AG09319 (cell line): ENCODE results near the gene PCDH19.

Experiments
- DNase-seq: peaks from one replicate; pipeline ENCODE4 v3.0.0-alpha.2; 2010; ENCODE audit warnings: low read depth; ENCODE audit errors: extremely low read depth
- TF ChIP-seq, protein P1 (sequence below): IDR thresholded peaks from 2 replicates; pipeline ENCODE4 v1.5.1; 2011; ENCODE audit warnings: low read depth, mild to moderate bottlenecking, inconsistent platforms, low read length, moderate library complexity

Gene PCDH19

DNA sequence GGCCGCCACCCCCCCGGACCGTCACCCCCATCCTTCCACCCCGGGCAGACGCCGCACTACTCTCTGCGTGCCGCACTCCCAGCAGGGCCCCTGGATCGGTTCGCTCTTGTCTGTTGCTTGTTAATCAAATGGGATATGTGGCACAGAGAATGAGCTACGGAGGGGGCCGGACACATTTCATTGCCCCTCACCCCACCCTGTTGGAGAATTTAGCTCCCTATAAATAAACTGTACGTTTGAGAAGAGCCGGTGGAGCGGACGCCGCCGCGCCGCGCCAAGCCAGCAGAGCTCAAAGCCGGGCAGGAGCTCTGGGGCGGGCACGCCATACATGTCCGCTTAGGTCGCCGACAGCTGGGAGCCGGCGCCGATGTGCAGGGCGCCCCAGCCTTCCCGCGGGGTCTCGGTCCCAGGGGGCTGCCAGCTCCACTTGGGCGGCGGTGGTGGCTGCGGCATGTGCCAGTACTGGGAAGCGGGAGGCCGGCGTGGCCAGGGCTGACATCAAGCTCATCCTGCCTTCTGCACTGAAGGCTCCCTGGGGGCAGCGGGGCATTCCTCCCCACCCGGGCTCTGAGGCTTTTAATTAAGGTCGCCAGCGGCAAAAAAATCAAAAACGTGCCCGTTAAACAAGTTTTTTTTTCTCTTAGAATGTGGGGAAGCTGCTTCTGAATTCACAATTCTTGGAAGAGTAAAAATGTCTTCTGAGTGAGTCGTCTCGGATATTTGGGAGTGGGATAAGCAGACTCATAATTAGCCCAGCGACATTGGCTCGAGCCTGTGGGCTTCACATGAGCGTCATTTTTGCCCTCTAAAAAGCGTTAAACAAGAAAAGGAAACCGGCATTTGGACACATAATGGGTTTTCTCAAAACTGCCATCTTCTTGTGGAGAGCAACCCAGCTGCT is 1.1 kb upstream of the PCDH19 start:
- TF ChIP-seq, protein P1, sequence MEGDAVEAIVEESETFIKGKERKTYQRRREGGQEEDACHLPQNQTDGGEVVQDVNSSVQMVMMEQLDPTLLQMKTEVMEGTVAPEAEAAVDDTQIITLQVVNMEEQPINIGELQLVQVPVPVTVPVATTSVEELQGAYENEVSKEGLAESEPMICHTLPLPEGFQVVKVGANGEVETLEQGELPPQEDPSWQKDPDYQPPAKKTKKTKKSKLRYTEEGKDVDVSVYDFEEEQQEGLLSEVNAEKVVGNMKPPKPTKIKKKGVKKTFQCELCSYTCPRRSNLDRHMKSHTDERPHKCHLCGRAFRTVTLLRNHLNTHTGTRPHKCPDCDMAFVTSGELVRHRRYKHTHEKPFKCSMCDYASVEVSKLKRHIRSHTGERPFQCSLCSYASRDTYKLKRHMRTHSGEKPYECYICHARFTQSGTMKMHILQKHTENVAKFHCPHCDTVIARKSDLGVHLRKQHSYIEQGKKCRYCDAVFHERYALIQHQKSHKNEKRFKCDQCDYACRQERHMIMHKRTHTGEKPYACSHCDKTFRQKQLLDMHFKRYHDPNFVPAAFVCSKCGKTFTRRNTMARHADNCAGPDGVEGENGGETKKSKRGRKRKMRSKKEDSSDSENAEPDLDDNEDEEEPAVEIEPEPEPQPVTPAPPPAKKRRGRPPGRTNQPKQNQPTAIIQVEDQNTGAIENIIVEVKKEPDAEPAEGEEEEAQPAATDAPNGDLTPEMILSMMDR, result no peak
- no peak for DNase-seq

DNA sequence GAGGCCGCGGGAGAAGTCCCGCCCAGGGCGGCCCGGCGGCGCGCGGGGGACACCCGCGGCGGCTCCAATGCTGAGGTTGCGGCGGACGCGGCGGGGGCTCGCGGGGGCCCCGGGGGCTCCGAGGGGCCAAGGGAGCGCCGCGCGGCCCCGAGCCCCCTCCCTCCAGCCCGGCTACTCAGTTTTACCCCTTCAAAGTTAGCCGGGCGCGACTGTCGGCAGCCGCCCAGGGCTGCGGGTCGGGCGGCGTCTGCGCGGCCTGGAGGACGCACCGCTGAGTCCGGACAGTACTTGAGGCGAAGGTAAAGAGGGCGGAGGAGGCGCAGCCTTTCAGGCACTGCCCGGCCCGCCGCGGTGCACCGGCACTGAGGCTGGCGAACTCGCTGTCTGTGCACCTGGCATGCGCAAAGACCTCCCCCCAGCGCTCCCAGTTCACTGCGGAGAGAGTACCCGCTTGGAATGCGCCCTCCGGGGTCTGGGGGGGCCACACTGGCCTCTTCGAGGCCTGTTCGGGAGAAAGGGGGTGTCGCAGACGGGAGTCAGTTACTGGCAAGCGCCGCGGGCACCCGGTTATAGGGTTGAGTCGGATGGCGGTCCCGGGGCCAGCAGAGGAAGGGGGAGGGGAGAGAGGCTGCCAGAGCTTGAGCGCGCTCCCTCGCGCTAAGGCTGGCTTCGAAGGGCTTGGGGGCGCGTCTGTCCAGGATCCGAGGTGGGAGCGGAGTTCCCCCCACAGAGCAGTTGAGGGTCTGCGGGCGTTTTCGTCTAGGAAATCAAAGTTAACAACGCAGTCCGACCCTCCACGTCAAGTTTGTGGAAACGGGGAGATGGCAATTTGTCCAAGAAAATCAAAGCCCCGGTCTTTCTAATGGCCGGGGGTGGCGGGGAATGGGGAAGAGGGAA is 1.1 kb downstream of the PCDH19 start:
- TF ChIP-seq, protein P1, result no peak
- no peak for DNase-seq

DNA sequence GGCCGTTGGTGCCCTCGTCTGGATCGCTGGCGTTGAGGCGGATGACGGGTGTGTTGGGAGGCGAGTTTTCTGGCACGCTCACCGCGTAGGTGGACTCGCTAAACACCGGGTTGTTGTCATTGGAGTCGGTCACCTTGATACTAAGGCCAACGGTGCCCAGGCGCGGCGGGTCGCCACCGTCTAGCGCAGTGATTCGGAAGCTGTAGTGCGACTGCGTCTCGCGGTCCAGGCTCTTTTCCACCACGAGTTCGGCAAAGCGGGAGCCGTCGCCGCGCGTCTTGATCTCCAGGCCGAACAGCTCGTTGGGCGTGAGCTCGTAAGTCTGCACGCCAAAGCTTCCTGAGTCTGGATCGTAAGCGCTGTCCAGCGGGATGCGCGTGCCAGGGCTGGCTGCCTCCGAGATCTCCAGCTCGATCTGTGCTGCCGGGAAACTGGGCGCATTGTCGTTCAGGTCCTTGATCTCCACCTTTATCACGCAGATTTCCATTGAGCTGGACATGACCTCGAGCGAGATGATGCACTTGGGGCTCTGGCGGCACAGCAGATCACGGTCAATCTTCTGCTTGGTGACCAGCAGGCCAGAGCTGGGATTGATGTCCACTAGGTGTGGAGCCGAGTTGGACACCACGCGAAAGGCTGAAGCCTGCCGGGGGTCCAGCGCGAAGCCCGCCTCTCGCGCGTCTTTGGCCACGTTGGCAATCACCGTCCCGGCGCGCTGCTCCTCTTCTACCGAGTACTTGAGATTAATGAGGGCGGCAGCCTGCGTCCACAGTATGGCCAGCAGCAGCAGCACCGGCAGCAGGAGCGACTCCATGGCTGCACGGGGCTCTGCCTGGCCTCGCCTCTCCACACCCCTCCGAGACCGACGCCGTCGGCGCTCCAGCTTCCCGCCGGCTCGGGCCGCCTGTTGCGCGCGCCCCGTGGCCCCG is 2.0 kb downstream of the PCDH19 start:
- no peak for DNase-seq
- TF ChIP-seq, protein P1, result no peak

DNA sequence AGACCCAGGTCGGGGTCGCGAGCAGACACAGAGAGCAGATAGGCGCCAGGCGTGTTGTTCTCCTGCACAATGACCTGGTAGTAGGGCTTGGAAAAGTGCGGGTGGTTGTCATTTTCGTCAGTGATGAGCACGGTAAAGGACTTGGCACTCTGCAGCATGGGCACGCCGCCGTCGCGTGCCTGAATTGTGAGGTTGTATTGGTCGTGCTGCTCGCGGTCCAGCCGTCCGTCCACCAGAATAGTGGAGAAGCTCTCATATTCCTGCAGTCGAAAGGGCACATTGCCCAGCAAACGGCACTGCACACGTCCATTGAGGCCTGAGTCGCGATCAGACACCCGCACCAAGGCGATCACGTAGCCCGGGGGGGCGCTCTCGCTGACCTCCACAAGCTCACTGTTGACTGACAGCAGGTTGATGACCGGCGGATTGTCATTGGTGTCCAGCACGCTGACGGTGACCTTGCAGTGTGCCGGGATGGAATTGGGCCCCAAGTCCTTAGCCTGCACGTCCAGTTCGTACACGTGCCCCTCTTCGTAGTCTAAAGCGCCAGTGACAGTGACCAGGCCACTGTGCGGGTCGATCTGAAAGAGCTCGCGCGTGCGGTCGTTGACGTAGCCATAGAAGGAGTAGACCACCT is 2.8 kb downstream of the PCDH19 start:
- TF ChIP-seq, protein P1, result no peak
- DNase-seq, result no peak

DNA sequence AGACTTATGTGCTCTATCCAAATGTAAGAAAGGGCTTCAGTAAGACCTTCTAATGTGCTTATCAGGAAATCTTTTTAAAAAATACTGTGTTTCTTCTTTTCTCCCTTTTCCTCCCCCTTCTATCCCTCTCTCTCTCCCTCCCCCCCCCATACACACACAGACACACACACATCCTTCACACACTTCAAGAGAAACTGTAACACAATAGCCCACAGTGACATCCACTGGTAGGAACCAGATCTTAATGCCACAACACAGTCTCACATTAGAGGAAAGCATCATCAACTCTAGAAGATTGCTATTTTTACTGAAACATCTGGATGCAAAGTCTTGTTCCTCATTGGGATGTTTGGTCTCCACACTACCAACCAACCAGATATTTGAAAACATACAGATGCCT is 4.6 kb downstream of the PCDH19 start:
- TF ChIP-seq, protein P1, result no peak
- DNase-seq, result no peak

DNA sequence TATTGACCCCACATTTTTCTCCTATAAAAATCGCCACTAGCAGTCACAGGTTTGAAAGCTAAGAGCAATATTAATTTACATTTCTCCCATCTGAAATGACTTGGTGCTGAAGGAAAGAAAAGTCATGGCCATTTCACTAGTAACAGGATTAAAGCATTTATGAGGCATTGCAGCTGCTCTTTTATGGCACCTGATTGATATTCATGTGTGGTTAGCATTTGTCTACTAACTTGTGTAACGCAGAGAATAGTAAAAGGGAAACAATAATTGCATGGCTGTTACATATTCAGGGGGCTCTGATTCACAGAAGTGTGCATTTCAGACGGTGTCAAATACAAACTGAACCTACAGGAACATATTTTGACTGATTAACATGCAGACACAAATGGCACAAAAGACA is 5.2 kb downstream of the PCDH19 start:
- TF ChIP-seq, protein P1, result no peak

More for the DNA sequence above, 5.2 kb downstream of the PCDH19 start:
- no peak for DNase-seq
